ENCODE results near the gene ACY1.
A peak's percentile ranks its signal among the peaks of the same experiment; 100 is the strongest.

ACY1 gene

GRCh38 chr3:52010431-52010830 is 27.1 kb downstream of the ACY1 start:
- DNase-seq = no peak

GRCh38 chr3:52012699-52013098 is 29.4 kb downstream of the ACY1 start:
- DNase-seq = no peak

- DNase-seq = no peak
Measured at GRCh38 chr3:52013802-52014598, 30.7 kb downstream of the ACY1 start.

GRCh38 chr3:52014613-52015012 is 31.3 kb downstream of the ACY1 start:
- peak; percentile 87 for DNase-seq

- no peak for DNase-seq
Measured at GRCh38 chr3:52015438-52016228, 32.3 kb downstream of the ACY1 start.

- no peak for DNase-seq
Measured at GRCh38 chr3:52017586-52017985, 34.3 kb downstream of the ACY1 start.

GRCh38 chr3:52018319-52019000 is 35.1 kb downstream of the ACY1 start:
- DNase-seq = no peak

DNA sequence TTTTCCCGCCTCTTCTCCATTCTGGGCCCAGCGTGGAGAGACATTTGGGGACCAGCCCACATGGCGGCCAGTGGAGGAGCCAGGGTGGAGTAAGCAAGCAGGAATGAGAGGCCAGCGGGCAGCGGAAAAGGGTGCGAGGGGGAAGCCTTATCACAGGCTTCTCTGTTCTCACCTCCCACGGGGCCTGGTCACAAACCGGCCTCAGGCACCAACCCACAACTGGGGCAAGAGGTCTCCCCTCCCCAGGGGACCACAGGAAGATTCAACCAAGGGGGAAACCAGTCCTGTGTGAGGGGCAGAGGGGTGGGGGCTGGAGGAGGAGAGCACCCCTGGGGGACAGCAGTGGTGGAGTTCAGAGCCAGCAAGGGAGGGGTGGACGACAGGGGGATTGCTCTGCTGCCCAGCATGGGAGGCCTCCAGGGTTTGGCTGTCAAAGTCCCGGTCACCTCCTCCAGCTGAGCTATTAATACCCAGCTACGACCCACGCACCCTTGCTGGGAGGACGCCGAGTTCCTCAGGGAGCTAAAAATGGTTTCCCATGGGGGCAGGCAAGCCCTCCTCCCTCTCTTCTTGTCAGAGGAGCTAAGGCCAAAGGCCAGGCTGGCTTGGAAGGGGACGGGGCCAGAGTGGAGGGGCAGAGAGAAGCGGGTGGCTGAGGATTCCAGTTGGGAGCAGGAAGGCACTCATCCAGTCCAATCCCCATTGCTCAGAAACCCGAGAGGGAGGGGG is 36.2 kb downstream of the ACY1 start:
- DNase-seq = no peak

DNA sequence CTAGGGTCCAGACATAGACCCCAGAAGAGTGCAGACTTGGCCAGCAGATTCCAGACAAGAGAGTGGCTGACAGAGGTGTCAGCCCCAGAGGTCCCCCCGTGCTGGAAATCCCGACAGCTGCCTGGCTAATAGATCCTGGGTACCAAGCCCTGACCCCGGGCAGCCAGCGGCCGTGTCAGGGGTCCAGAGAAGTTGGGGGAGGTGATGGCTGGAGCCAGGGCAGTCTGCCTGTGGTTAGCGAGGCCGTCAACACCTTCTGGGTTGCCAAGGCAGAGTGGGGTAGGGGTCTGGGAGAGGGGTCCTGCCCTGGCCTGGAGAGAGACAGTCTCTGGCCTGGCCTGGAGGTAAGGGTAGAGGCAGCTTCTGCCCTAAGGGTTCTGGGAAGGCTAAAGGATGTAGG is 37.5 kb downstream of the ACY1 start:
- no peak for DNase-seq

DNA sequence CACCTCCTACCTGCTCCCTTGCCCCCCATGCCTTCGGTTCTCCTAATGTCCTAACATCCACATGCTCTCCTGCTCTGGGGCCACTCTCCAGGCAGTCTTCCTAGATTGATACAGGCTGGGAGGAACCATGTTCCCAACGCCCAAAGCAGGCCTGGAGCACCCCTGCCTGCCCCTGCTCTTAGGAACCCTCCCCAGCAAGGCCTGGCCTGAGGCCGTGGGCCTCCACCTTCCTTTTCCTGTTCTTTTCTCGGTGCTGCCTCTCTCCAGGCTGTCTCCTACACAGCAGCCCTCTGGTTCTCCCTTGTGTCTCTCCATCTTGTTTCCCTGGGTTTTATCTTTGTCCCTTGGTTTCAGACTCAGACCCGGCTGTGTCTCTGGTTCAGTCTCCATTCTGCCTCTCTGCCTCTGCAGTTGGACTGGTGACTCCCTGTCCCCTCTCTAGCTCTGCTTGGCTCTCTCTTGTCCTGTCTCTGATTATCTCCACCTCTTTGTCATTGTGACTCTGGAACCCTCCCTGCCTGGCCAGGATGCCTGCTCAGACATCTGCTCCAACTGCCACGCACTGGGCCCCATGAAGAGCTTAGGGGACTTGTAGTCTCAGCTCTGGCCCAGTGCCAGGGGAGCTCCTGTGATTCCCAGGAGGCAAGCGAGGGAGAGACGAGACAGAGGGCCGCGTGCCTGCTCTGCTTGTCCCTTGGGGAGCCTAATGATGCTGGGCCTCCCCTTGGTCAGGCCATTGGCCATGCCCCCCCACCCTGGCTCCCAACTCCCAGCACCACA is 38.3 kb downstream of the ACY1 start:
- DNase-seq = no peak

GRCh38 chr3:52022323-52023100 is 39.2 kb downstream of the ACY1 start:
- DNase-seq = no peak

DNA sequence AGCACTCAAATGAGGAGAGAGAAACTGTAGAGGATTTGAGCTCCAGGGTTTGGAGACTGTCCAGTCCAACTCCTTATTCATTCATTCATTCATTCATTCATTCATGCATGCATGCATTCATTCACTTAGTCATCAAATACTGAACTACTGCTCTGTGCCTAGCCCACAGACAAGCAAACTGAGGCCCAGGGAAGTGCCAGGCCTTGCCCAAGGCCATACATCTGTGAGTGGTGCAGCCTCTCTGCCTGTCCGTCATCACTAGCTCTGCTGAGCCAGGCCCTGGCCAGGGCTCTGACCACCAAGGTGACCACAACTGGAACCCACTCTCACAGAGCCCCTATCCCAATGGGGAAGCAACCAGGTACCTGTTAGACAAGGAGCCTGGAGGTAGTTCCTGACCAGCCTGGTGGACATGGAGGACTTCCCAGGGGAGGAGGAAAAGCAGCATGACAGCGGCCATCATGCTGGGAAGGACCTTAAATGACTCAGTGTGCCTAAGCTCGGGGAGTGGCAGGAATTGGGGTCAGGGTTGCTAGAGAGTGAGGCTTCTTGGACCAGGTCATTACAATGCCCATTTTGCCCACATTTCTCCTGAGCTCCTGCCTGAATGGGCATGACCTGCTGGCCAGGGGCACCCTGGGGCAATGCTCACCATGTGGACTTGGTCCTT is 39.9 kb downstream of the ACY1 start:
- no peak for DNase-seq

GRCh38 chr3:52023860-52024764 is 40.8 kb downstream of the ACY1 start:
- no peak for DNase-seq

GRCh38 chr3:52024765-52025452 is 41.6 kb downstream of the ACY1 start:
- DNase-seq = no peak

GRCh38 chr3:52025453-52025852 is 42.1 kb downstream of the ACY1 start:
- DNase-seq = no peak

DNA sequence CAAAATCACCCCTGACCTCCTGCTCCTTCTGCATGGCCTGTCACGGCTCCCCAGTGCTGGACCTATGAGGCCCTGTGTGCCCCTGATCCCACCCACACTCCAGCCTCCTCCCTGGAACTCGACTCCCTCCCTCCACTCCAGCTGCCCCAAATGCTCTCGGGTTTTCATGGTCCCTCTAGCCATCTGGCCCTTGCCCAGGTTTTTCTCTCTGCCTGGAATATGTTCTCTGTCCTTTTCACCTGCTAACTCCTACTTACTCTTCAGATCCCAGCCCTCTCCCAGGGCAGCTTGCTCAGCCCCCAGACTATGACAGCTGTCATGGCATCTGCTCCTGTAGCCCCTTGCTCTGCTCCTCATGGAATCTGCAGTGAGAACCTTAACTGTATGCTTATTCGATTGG is 42.7 kb downstream of the ACY1 start:
- no peak for DNase-seq

GRCh38 chr3:52028572-52028971 is 45.2 kb downstream of the ACY1 start:
- DNase-seq = no peak

DNA sequence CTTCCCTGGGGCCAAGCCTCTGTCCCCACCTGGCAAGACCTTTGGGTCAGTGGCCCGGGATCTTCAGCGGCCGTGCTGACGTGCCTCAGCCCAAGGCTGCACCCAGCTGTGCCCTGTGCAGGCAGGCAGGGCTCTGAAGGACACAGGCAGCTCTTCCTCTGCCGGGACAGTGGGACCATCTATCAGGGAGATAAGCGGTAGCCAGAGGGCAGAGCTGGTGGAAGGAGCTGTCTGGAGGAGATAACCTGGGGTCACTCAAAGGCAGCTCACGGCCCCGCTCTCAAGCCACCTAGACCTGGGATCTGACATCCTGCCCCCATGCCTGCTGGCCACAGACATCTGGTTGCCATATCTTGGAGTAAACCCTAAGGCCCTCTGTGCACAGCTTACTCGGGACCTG is 45.7 kb downstream of the ACY1 start:
- no peak for DNase-seq

GRCh38 chr3:52029535-52029934 is 46.2 kb downstream of the ACY1 start:
- DNase-seq = no peak
